DOHH2 (cell line): ENCODE results near the gene ZNF76.

ENCODE experiments used
- H3F3A ChIP-seq: fragments of 200-600 bp; sonication (generic), shearing (Covaris generic); 2 replicates; pipeline ENCODE4 v1.6.0; 2016; ENCODE audit warnings: antibody characterized with exemption, mild to moderate bottlenecking; ENCODE audit not compliant: control insufficient read depth, insufficient read depth
- H3K27ac ChIP-seq: fragments of 200-600 bp; sonication (generic); 2 replicates; pipeline ENCODE4 v1.5.1; 2014; ENCODE audit warnings: low read depth, mild to moderate bottlenecking, low read length, moderate library complexity
- H3K27me3 ChIP-seq: fragments of 200-600 bp; sonication (generic); 2 replicates; pipeline ENCODE4 v1.6.1; 2014; ENCODE audit warnings: mild to moderate bottlenecking, low read length, mixed read lengths; ENCODE audit not compliant: control insufficient read depth
- H3K36me3 ChIP-seq: fragments of 200-600 bp; sonication (generic); 2 replicates; pipeline ENCODE4 v1.6.1; 2014; ENCODE audit warnings: mild to moderate bottlenecking, low read length, moderate library complexity, mixed read lengths; ENCODE audit not compliant: control insufficient read depth
- H3K4me1 ChIP-seq: fragments of 200-600 bp; sonication (generic); 2 replicates; pipeline ENCODE4 v1.6.1; 2014; ENCODE audit warnings: mild to moderate bottlenecking, low read length, mixed read lengths; ENCODE audit not compliant: control insufficient read depth
- H3K4me2 ChIP-seq: fragments of 200-600 bp; sonication (generic); 2 replicates; pipeline ENCODE4 v1.6.0; 2014; ENCODE audit warnings: mild to moderate bottlenecking, low read length, moderate library complexity
- H3K4me3 ChIP-seq: fragments of 200-600 bp; sonication (generic); 2 replicates; pipeline ENCODE4 v1.5.1; 2014; ENCODE audit warnings: mild to moderate bottlenecking, low read length, mixed read lengths
- H3K79me2 ChIP-seq: fragments of 200-600 bp; sonication (generic); 2 replicates; pipeline ENCODE4 v1.6.1; 2014; ENCODE audit warnings: mild to moderate bottlenecking, low read length, mixed read lengths; ENCODE audit not compliant: control insufficient read depth
- H3K9me2 ChIP-seq: fragments of 200-600 bp; sonication (generic); replicated peaks from 2 replicates; pipeline ENCODE4 v1.6.1; 2014; ENCODE audit warnings: mild to moderate bottlenecking, low read length, mixed read lengths; ENCODE audit not compliant: control insufficient read depth
- H3K9me3 ChIP-seq: fragments of 200-600 bp; sonication (generic); 2 replicates; pipeline ENCODE4 v1.6.1; 2014; ENCODE audit warnings: antibody characterized with exemption, low read length, mixed read lengths; ENCODE audit not compliant: control insufficient read depth, insufficient read depth
- H4K20me1 ChIP-seq: fragments of 200-600 bp; sonication (generic); 2 replicates; pipeline ENCODE4 v1.6.0; 2014; ENCODE audit warnings: low read depth, mild to moderate bottlenecking, antibody characterized with exemption, low read length, moderate library complexity; ENCODE audit not compliant: control insufficient read depth, insufficient read depth
- EZH2phosphoT487 ChIP-seq: fragments of 200-600 bp; sonication (generic); IDR thresholded peaks from 2 replicates; pipeline ENCODE4 v1.6.1; 2017; ENCODE audit warnings: borderline replicate concordance, mild to moderate bottlenecking, antibody characterized with exemption, low read length, moderate library complexity, mixed read lengths
- TF ChIP-seq, protein P1 (sequence below): fragments of 200-600 bp; sonication (generic); IDR thresholded peaks from one replicate; pipeline ENCODE4 v1.5.1; 2014; ENCODE audit warnings: antibody characterized with exemption, mild to moderate bottlenecking, low read depth, low read length; ENCODE audit not compliant: poor library complexity, severe bottlenecking

Gene ZNF76

GRCh38 chr6:35319346-35320030, 60.0 kb downstream of the ZNF76 start:
- no peaks in the 10 kb centered on the region for H3K79me2 ChIP-seq
- H3K4me1 ChIP-seq = peaks cover 16% of the 10 kb centered on the region
- peaks cover 49% of the 10 kb centered on the region for H3K36me3 ChIP-seq
- no peak for TF ChIP-seq EZH2phosphoT487
- TF ChIP-seq, protein P1, sequence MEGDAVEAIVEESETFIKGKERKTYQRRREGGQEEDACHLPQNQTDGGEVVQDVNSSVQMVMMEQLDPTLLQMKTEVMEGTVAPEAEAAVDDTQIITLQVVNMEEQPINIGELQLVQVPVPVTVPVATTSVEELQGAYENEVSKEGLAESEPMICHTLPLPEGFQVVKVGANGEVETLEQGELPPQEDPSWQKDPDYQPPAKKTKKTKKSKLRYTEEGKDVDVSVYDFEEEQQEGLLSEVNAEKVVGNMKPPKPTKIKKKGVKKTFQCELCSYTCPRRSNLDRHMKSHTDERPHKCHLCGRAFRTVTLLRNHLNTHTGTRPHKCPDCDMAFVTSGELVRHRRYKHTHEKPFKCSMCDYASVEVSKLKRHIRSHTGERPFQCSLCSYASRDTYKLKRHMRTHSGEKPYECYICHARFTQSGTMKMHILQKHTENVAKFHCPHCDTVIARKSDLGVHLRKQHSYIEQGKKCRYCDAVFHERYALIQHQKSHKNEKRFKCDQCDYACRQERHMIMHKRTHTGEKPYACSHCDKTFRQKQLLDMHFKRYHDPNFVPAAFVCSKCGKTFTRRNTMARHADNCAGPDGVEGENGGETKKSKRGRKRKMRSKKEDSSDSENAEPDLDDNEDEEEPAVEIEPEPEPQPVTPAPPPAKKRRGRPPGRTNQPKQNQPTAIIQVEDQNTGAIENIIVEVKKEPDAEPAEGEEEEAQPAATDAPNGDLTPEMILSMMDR = no peak
- no peaks in the 10 kb centered on the region for H3K27me3 ChIP-seq
- H3K4me3 ChIP-seq = no peak overlapping the region
- H3F3A ChIP-seq = no peaks in the 10 kb centered on the region
- no peak overlapping the region for H3K4me2 ChIP-seq
- H3K9me2 ChIP-seq = no peaks in the 10 kb centered on the region
- H4K20me1 ChIP-seq = no peaks in the 10 kb centered on the region
- no peaks in the 10 kb centered on the region for H3K9me3 ChIP-seq
- H3K27ac ChIP-seq = no peak overlapping the region

- Histone ChIP-seq H3K4me3 (no peak overlapping the region), H3K9me2 (no peaks in the 10 kb centered on the region), H4K20me1 (no peaks in the 10 kb centered on the region), H3K27ac (no peak overlapping the region), H3K27me3 (no peaks in the 10 kb centered on the region), H3F3A (no peaks in the 10 kb centered on the region), H3K79me2 (no peaks in the 10 kb centered on the region), H3K4me2 (no peak overlapping the region), H3K4me1 (peaks cover 16% of the 10 kb centered on the region), H3K36me3 (peaks cover 49% of the 10 kb centered on the region), H3K9me3 (no peaks in the 10 kb centered on the region)
- TF ChIP-seq, protein P1 = no peak
- TF ChIP-seq EZH2phosphoT487 = no peak
These were observed 60.5 kb downstream of the ZNF76 start for GRCh38 chr6:35320031-35320410.

GRCh38 chr6:35321091-35321490, 61.6 kb downstream of the ZNF76 start:
- Histone ChIP-seq H3K9me2 (no peaks in the 10 kb centered on the region), H3K9me3 (no peaks in the 10 kb centered on the region), H3K27me3 (no peaks in the 10 kb centered on the region), H3K4me1 (peaks cover 16% of the 10 kb centered on the region), H3K27ac (no peak overlapping the region), H3K4me3 (no peak overlapping the region), H3F3A (no peaks in the 10 kb centered on the region), H3K4me2 (no peak overlapping the region), H3K36me3 (peaks cover 49% of the 10 kb centered on the region), H3K79me2 (no peaks in the 10 kb centered on the region), H4K20me1 (no peaks in the 10 kb centered on the region)
- TF ChIP-seq, protein P1 = no peak
- no peak for TF ChIP-seq EZH2phosphoT487
